ENCODE measurements around the gene POU2AF3.

The POU2AF3 gene

DNA sequence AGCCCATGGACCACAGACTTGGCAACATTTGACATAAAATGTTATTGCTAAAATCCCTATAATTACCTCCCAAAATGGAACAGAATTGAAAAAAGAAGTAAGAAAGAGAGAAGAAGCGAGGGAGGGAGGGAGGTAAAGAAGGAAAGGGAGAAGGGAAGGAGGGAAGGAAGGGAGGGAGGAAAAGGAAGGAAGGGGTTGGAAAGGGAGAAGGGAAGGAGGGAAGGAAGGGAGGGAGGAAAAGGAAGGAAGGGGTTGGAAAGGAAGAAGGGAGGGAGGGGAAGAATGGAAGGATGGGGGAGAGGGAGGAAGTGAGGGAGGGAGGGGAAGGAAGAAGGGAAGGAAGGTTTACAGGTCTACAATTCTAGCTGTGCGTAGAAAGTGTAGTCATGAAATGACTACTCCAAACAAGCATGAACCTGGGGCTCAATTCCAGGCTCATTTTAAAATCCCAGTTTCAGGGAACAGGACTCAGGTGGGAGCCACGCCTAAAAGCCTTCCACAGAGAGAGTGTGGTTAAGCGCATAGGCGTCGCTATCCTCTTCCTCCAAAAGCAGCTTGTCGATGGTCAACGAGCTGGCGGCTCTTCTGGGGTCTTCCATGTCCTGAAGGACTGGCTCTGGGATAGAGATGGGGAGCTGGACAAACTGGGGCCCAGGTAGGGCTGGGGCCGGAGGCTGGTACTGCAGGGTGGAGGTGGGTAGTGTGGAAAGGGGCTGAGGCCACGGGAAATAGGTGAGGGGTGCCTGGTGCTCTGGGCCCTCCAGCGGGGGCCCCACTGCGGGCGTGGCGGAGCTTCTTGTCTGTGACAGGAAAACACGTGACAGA lies 55.6 kb downstream of the POU2AF3 start:
- DNase-seq (ENCODE audit: low read depth in 2 of 2), result no peak

DNA sequence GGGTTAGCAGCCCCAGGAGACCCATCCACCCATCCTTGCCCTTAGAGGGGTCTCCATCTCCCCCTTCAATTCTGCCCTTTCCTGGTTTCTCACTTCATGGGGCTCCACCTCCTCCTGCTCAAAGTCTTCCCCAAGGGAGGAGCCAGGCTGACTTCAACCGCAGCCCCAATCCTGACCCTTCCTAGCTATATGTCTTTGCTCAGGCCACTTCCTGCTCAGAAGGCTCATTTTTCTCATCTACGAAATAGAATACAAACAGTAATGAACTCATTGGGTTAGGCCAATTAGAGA lies 56.2 kb downstream of the POU2AF3 start:
- DNase-seq (ENCODE audit: low read depth in 2 of 2), result no peak

DNA sequence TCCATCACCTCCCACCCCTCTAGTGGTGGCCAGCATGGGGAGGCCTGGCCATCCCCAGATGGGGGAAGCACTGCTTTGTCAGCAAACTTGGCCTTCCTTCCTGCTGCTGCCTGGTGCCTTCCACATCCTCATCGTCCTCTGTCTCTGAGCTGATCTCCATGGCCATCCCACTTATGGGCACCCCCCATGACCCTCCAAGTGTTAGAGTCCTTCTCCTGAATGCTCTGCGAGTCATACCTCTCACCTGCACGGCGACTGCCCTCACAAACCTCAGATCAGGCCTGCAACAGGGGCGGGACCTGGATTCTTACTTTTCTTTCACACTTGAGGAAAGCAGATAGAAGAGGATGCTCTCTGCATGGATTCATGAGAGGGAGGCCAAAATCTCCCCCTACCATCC lies 56.8 kb downstream of the POU2AF3 start:
- no peak for DNase-seq (ENCODE audit: low read depth in 2 of 2)

DNA sequence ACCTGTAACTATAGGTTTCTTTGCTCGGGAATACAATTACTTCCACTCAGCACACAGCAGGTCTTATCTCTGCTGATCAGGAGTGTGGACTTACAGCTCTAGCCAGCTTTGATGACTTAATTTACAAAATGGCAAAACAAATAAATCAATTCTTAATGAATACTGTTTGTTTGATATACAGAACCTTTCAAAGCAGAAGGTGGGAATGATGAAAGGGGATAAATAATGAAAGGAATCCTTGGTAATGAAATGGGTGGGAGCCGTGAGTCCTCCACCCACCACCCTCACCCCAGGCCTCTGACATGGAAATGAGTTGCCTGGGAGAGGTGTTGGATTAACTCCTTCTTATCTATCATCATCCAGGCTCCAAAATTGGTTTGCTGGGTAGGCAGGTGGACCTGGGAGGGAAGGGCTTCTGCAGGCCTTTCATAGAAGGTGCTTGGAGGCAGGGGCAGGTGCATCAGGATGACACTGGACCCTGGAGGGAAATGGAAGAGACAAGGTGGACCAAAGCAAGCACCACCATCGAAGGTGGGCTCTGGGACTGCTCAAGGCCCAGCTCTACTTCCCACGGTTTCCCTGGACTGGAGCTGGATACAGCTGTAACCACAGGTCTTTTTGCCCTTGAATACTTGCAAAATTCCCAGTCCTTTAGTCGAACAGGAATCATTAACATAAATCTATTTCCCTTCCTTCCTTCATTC lies 57.8 kb downstream of the POU2AF3 start:
- no peak for DNase-seq (ENCODE audit: low read depth in 2 of 2)

GRCh38 chr11:111356660-111357048 lies 58.3 kb downstream of the POU2AF3 start:
- no peak for DNase-seq (ENCODE audit: low read depth in 2 of 2)

DNA sequence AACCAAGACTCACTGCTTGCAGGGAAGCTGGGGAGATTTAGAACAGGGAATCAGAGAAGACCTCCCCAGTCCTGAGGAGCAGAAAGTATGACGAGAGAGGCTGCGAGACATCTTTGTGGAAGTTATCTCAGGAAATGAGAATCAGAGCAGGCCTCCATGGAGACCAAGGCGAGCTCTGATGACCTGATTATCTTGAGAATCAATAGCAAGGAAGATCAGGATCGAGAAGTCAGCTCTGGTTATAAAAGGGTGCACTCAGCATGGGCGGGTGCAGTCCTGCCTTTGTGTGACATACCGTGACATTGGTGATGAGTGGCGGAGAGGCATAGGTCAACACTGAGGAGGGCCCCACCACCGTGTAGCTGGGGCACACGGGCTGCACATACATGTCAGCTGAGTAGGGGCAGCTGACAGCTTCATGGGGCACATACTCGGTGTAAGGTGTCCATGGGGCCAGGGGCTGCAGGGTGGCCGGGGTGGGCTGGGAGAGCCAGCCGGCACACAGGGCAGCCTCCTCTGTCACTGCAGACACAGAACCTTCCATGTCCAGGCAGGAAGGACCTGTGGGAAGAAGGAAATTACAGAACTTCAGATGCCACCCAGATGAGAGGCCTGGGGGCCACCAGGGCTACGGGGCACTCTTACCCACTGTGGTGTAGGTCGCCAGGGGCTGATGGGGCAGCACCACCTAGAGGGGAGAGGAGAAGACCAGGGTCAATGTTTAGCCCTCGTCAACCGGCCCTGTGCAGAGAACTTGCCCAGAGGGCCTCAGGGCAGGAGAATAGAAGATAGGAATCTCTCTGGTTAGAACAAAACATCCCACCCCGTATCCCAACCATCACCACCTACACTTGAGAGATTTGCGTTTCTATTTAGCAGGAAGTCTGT lies 59.0 kb downstream of the POU2AF3 start:
- no peak for DNase-seq (ENCODE audit: low read depth in 2 of 2)

Data from activated CD8-positive, alpha-beta memory T cell treated with anti-CD3 and anti-CD28 coated beads for 4 hours (primary cell).